Ishikawa (cell line): ENCODE measurements around the gene BANP.

Experiments used
- CEBPB ChIP-seq: IDR thresholded peaks from 2 replicates; pipeline ENCODE4 v1.6.1; 2012
- EP300 ChIP-seq: IDR thresholded peaks from 2 replicates; pipeline ENCODE4 v1.6.1; 2012; ENCODE audit warnings: borderline replicate concordance
- RAD21 ChIP-seq: IDR thresholded peaks from 2 replicates; pipeline ENCODE4 v1.6.1; 2012; ENCODE audit warnings: low read depth
- REST ChIP-seq: IDR thresholded peaks from 2 replicates; pipeline ENCODE4 v1.6.1; 2012; ENCODE audit warnings: low read depth, mild to moderate bottlenecking
- TAF1 ChIP-seq: IDR thresholded peaks from 2 replicates; pipeline ENCODE4 v1.6.1; 2012; ENCODE audit warnings: low read depth, mild to moderate bottlenecking
- TEAD4 ChIP-seq: IDR thresholded peaks from 2 replicates; pipeline ENCODE4 v1.6.1; 2012
- YY1 ChIP-seq: IDR thresholded peaks from 2 replicates; pipeline ENCODE4 v1.6.1; 2012; ENCODE audit warnings: low read depth

- TF ChIP-seq RAD21 (no peak), EP300 (no peak), YY1 (no peak), CEBPB (no peak), TAF1 (no peak), REST (no peak), TEAD4 (no peak)
These were observed 119.9 kb downstream of the BANP start for GRCh38 chr16:88070989-88071625.
